GM21526 (cell line): ENCODE results near the gene FRMD4A.
"Not testable (repeated sequence)": the region's sequence is repeated elsewhere in the genome, so short reads cannot be mapped to it uniquely, and the experiment has no call there.

Experiments used
- ATAC-seq: cut with Tn5 transposase; IDR thresholded peaks from one replicate; pipeline ENCODE4 v1.9.1; 2021; ENCODE audit warnings: moderate library complexity; ENCODE audit not compliant: unreplicated experiment, low FRiP score

The FRMD4A gene

DNA sequence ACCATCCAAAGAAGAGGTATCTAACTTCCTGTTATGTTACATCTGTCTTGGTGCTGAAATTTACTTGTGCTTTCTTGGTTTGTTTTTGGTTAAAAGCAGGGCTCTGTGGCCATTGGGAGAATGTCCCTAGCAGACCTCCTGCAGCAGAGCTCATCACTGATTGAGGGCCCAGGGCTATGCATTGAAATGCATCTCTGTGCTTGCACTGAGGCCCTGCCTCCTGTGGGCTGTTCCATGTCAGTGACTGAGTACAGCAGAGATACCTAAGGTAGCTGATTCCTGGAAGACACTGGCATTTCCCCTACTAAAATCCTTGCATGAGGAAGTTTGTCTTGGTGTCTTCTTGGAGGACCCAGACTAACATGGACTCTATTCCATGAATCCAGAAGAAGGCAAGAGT, 213.9 kb downstream of the FRMD4A start:
- ATAC-seq, result no peak

DNA sequence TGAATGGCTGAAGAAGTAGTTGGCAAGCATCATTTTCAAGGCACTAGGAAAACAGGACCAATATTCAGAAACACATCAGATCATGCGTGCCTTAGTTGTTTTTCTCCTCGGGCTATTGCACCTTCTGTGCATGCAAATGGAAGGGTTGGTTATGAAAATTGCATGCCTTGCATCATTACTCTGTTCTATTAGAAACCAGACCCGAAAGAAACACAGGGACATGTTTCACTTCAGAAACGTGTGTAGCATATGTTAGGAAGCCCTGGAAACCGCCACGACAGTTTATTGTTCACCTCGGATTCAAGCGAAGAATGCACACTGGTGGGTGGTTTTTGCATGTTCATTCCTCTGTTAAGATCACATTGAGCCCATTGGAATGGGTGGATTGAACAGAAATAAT, 214.7 kb downstream of the FRMD4A start:
- no peak for ATAC-seq

DNA sequence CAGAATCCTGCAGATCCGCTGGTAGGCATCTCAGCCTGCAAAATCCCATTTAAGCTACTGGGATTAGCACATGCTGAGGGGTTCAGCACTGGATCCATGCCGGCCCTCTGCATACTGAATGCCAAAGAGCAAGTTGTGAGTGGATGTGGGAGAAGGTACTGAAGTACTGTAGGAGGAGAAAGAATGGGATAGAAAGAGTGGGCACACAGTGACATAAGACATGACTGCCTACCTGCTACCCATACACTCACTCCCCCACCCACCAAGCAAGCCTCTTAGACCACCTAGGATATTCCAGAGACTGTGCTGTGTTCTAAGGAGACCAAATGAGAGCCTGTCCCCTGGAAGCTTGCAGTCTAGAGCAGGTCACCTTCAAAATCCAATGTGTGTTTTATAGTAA, 215.9 kb downstream of the FRMD4A start:
- ATAC-seq, result no peak

DNA sequence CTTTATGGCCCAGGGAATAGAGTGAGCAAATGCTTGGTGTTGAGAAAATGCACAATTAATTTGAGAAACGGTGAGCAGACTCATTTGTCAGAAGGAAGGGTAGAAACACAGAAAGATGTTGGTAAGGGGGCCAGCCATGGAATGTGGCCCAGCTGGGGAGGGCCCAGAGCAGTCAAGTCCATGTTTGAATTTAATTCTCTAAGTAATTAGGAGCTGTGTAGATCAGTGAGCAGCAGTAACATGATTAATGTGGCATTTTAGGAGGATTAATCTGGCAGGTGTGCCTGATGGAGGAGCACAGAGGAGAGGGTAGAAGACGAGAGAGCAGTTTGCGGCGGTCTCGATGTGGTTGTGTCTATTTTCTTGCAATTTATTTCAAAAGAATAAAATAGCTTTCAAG, 218.7 kb downstream of the FRMD4A start:
- ATAC-seq, result no peak

DNA sequence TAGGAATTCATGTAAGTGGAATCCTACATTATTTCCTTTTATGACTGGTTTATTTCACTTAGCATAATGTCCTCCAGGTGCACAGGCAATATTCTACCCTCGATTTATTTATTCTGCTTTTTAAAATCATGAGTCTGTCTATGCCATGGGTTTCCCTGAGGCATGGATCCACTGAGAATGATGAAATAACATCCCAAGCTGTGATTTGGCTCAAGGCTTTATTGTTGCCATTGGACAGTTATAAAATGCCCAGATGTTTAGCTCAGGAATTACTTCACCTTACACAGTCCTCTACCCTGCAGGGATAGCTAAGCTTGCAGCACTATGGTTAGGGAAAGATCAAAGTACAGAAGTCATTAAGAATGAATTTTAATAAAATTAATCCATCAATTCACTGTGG, 219.5 kb downstream of the FRMD4A start:
- ATAC-seq, result no peak

DNA sequence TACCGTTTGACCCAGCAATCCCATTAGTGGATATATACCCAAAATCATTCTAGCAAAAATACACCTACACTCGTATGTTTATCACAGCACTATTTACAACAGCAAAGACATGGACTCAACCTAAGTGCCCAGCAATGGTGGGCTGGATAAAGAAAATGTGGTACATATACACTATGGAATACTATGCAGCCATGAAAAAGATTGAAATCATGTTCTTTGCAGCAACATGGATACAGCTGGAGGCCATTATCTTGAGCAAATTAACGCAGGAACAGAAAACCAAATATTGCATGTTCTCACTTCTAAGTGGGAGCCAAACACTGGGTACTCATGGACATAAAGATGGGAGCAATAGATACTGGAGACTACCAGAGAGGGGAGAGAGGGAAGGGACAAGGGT, 223.9 kb downstream of the FRMD4A start:
- no peak for ATAC-seq

DNA sequence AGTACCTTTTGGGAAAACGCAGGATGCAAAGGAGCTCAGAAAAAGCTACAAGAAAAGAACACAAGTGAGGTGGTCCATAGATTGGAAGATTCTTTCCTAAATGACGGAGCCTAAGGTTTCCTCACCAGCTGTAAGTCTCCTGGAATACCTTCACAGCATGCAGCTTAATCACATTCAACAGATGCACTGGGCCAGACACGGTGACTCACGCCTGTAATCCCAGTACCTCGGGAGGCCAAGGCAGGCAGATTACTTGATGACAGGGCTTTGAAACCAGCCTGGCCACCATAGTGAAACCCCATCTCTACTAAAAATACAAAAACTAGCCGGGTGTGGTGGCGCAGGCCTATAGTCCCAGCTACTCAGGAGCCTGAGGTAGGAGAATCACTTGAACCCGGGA, 228.7 kb downstream of the FRMD4A start:
- ATAC-seq, result no peak

DNA sequence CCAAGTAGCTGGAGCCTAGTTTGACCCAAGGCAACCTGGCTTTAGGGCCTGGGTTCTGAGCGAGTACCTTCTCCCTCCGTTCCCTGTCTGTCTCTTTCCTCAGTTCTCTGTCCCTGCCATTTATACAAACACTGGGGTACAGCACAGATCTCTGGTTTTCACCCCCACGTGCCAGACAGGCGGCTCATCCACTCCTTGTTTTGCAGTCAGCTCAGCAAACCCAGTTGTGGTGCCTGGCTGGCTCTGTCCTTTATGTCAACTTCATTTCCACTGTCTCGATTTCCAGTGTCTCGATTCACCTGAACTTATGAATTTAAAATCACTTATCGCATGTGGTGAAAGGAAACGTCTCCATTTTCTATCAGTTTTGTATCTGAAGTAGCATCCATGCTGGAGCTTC, 230.8 kb downstream of the FRMD4A start:
- ATAC-seq, result no peak

DNA sequence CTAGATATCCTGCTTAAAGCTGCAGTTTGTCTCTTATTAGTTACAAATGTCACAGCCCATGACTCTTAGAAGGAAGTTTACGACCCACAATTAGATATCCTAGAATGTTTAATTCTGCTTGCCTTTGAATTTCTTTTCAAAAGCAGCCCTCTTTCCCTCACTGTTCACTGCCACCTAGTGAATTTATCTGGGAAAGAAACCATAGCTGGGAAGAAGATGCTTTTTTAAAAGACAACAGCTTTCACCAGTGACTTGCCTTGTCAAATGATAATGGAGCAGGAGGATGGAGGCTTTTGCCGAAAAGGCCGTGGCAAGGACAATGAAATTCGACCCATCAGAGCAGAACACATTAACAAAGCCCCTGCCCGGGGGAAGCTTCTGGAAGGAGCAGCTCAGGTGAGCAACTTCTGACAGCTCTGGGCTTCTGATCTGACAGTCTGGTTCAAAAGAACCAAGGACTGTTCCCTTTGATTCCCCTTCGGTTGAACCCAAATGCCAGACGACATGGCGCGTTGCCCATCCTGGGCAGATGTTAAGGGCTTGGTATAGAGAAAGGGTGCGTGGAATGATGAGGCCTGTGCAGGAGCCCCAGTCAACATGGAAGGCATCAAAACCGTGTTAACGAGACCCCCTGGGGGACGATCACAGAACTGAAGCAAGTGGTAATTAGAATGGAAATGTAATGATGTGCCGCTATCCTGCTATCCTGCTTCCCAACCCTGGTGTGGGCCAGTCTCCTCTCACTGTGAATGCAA, 236.8 kb downstream of the FRMD4A start:
- ATAC-seq, result no peak

DNA sequence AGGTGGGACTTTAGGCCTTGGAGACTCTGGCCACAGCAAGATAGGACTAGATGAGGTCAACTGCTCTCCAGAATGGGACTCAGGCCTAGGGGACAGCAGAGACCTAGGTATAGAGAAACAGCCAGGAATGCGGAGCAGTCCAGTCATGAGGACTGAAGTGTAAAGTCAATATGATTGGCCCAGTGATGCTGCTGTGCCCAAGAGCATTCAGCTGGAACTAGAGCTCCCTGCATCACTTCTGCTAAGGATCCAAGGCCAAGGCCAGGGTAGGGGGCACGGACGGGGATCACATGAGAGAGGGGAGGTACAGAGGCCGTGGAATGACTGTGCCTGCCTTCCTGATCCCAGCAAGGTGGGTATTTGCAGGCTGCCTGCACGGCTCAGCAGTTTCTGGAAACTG, 237.9 kb downstream of the FRMD4A start:
- no peak for ATAC-seq

DNA sequence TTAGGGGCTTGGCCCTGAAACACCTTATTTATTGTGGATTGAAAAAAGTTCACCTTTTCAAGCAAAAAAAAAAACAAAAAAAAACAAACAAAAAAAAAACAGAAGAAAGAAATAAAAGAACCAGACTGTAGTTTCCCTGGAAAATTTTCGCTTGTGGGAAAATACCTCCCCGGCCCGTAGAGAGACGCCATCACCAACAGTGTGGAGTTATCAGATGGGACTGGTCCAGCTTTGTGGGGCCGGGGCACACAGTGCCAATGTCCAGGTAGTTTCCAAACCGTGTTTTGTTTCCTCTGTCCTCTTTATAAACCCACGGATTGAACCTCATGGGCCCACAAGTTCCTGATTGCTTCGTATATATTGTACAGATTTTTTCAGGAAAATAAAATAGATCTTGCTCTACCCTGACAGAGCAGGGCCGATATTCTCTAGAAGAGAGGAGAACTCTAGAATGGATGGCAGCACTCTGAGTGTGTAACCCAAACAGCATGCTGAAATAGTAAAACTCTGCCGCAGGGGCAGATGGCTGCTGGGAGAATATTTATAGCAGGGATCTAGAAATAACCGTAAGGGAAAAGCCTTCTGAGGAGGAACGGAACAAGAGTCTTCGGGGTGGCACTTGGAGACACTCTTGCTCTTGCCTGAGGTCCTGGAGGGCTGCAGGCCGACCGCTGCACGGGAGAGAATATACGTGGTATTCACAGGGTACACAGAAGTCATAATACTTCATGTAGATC, 241.0 kb downstream of the FRMD4A start:
- no peak for ATAC-seq

DNA sequence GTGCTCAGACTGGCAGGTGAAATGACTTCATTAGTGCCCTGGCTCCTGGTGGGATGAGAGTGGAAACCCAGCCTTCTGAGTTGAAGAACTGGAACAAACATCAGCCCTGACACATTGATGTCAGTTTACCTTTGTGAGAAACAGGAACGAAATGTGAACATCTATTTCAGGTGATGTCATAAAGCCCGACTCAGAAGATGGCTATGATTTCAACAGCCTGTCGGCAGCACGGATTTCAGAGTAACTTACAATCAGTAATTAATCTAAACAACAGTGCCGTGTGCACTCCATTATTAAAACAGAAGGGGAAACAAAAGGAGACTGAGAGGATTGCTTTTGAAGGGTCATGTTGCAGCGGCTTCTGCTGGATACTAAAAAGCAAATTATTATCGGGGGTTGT, 243.2 kb downstream of the FRMD4A start:
- no peak for ATAC-seq

DNA sequence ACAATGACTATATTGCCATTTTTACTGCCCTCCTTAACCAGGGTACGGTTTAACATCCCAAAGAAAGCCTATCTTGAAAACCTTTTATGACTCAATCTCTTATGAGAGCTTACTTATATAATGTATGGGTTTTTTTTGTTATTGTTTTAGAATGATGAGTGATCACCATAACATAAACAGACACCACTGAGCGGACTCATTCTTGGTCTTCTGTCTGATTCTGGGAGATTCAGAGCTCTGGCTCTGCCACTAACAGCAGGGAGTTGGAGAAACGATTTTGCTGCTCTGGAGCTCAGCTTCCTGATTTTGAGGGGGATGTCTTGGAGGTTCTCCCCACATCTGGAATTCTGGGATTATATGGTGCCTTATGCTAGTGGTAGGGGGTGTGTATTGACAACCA, 244.1 kb downstream of the FRMD4A start:
- no peak for ATAC-seq

DNA sequence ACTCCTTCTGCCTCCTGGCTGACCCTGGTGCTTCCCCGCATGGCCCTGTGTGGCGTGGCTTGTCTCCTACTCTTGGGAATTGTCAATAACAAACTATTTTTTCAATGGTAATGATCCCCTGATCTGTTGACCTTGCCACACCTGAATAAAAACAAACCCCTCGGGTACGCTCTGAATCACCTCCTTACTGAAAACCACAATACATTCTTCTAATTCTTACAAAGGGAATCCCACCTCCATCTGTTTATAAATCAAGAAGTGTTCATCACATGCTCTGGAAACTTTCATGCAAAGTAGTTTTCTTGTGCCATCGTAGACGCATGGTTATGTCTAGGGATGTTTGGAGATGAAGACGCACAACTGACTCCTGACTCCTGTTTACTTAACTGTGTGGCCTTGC, 245.8 kb downstream of the FRMD4A start:
- ATAC-seq, result no peak

DNA sequence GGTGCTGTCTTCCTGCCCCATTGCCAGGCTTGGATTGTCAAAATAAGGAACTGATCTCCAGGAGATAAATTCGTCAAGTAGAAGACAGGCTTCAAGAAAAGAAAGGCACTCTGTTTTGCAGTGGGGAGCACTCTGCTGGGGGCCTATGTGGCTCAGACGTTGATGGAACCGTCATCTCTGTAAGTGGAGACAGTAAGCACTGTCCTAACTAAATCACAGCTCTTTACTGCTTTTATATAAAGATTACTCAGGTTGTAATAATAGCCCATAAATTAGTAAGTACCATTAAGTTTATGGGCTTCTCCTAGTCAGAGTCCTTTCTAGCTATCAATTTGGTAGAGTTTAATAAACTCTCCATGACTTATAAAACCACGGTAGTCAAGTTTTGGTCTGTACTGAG, 249.9 kb downstream of the FRMD4A start:
- ATAC-seq, result no peak

DNA sequence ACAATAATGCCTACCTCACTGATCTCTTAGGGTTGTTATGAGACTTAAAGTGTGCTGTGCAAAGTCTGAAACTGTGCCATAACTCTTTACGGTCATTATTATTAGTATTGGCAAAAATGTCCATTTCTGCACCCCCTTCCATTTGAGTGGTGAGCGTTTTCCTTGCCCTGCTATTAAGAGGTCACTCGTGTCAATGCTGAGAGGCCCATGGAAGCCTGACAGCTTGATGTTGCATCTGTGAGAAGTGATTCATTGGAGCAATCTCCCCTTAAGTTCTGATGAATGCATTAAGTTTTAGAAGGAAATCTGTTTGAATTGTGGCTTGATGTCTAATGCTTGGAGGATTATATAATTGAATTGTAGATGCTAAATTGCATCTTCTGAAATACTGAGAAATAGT, 253.3 kb downstream of the FRMD4A start:
- ATAC-seq, result no peak

DNA sequence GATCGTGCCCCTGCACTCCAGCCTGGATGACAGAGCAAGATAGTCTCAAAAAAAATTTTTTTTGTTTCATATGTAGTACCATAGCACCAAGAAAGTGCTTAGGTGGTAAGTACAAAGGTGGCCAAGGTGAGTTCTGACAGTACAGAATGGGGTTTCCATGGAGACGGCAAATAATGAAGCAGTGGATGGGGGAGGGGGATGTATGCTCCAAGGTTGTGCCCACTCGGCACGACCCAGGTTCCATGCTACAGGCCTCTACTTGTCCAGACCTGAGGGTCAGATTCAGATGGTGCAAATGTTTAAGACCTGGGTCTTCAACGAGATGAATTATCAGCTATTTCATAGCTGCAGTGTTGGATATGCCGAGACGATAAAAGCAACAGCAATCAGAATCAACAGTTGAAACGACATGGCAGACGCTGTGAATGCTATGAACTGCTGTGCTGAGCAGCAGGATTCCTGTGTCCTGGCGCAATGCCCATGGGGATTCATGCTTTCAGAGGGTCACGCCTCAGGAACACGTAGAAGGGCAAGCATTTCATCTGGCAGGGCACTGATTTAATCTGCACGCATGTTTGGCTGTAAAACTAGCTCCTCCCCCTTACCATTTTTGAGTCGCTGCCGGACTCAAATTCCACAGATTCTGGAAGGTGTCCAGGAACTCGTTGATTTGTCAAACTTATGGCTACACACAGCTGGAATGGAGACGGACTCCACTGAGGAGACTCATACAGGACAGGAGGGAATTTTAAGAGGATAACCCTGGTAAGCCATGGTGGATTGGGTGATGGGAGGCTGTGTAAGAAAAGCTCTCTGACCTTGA, 256.5 kb downstream of the FRMD4A start:
- no peak for ATAC-seq

DNA sequence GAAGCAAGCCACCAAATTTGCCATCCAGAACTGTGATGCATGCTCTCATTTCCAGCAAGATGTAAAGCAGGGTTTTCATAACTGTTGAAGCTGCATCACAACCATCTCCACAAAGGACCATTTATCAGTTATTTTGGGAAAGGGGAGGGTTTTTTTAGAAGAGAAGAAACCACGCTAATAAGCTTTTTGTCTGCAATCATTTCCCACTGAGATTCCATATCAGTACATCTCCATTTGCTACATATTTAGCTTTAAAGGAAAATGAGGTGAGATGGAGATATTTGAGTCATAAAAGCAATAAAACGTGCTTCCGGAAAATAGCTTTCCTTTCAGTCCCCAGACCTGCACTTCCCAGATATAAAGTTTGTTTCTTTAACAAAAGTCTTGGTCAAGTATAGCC, 258.2 kb downstream of the FRMD4A start:
- no peak for ATAC-seq

DNA sequence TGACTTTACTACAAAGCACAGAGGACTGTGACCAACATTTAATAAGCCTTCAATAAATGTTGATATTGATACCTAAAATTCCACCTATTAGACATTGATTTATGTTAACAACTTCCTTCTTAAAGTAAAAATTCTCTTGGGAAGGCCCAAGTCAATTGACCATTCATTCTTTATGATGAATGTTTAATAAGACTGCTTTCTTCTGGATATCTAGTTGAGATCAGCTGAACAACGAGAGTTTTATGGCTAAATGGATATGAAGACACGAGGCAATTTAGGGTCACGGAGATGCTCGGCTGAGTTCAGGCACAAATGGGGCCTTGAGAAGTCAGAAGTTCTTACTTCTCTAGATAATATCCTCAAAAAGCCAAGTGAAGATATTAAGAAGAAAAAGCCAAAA, 258.8 kb downstream of the FRMD4A start:
- no peak for ATAC-seq

DNA sequence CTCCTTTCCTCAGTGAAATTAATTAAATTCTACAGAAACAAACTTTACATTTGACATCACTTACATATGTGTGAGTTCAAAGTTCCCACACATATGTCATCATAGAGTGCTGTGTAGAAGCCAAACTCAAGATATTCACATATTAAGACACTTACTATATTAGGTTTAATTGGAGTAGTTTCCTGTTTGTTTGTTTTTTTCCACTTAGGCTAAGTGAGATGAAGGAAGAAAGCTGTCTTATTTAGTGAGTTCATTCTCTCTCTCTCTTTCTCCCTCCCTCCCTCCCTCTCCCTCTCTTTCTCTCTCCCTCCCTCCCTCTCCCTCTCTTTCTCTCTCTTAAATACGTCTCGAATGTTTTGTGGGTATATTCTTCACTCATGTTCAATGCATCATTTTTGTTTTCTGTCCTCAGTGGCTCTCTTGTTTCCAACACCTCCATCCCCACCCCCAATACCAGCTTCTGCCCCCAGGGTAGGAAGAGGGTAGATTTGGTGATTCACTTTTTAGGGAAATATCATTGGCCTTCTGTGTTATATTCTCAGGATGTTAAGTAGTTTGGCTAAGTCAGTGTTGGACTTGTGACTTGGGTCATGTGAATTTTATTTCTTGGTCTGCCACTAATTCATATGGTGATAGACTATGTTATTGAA, 262.0 kb downstream of the FRMD4A start:
- ATAC-seq, result no peak

DNA sequence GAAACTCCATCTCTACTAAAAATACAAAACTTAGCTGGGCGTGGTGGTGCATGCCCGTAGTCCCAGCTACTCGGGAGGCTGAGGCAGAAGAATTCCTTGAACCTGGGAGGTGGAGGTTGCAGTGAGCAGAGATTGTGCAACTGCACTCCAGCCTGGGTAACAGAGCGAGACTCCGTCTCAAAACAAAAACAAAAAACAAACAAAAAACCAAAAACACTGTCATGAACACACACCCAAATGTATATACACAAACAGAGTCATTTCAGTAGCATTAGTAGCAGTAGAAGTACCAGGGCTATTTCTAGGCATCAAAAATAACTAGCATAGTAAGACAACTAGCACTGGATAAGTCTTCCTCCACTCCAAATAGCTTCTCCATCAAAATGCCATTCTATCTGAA, 263.1 kb downstream of the FRMD4A start:
- ATAC-seq, result not testable (repeated sequence)
